HFF-Myc (cell line): ENCODE results near the gene ATCAY.
"Not testable (repeated sequence)": the region's sequence is repeated elsewhere in the genome, so short reads cannot be mapped to it uniquely, and the experiment has no call there.

Experiments used
- DNase-seq: peaks from one replicate; pipeline ENCODE4 v3.0.0-alpha.2; 2011; ENCODE audit warnings: low read depth; ENCODE audit errors: extremely low read depth
- H3K4me3 ChIP-seq: replicated peaks from 2 replicates; pipeline ENCODE4 v1.5.1; 2011; ENCODE audit warnings: low read depth, mild to moderate bottlenecking, control low read depth, low read length
- CTCF ChIP-seq: IDR thresholded peaks from 2 replicates; pipeline ENCODE4 v1.5.1; 2012; ENCODE audit warnings: mild to moderate bottlenecking, low read depth, low read length, control low read depth; ENCODE audit errors: missing control alignments

Gene ATCAY

GRCh38 chr19:3932931-3933810 lies 52.7 kb downstream of the ATCAY start, which contains the start of gene NMRK2:
Gene NMRK2, plus strand, starts transcription at chr19:3933069. Its CDS starts 603 bp downstream, at chr19:3933672.
- DNase-seq = no peak

GRCh38 chr19:3936506-3937442 lies 56.3 kb downstream of the ATCAY start:
- no peak for TF ChIP-seq CTCF
- no peak overlapping the region for H3K4me3 ChIP-seq
- DNase-seq = no peak

More at GRCh38 chr19:3932931-3933810, 52.7 kb downstream of the ATCAY start, which contains the start of gene NMRK2:
- no peak for TF ChIP-seq CTCF
- H3K4me3 ChIP-seq = no peak within 1 kb of the TSS

GRCh38 chr19:3938300-3938950 lies 57.9 kb downstream of the ATCAY start:
- H3K4me3 ChIP-seq, DNase-seq: not testable (repeated sequence)

GRCh38 chr19:3942790-3943409 lies 62.4 kb downstream of the ATCAY start:
- no peak overlapping the region for H3K4me3 ChIP-seq
- no peak for DNase-seq
- TF ChIP-seq CTCF = no peak

GRCh38 chr19:3944018-3944721 lies 63.7 kb downstream of the ATCAY start:
- H3K4me3 ChIP-seq = no peak overlapping the region
- no peak for TF ChIP-seq CTCF
- DNase-seq = no peak

GRCh38 chr19:3945838-3946237 lies 65.4 kb downstream of the ATCAY start:
- H3K4me3 ChIP-seq = no peak overlapping the region
- no peak for DNase-seq
- TF ChIP-seq CTCF = no peak

GRCh38 chr19:3947316-3947933 lies 66.9 kb downstream of the ATCAY start:
- DNase-seq, H3K4me3 ChIP-seq: not testable (repeated sequence)
